Left ventricle myocardium inferior (tissue), 1 donor: ENCODE measurements around the gene DGUOK. TPM values are rescaled to one million over a fixed set of nuclear protein-coding genes. Genes with fewer than 3 reads are reported as not detected.

ENCODE experiments used
- DNase-seq: peaks from one replicate; pipeline ENCODE4 v3.0.0-alpha.2; 2020
- H3K27ac ChIP-seq: fragments of 200-600 bp; replicated peaks from 2 replicates; pipeline ENCODE4 v1.8.0; 2021
- H3K27me3 ChIP-seq: fragments of 200-600 bp; 2 replicates; pipeline ENCODE4 v1.8.0; 2021; ENCODE audit warnings: low read depth
- H3K36me3 ChIP-seq: fragments of 200-600 bp; 2 replicates; pipeline ENCODE4 v1.8.0; 2021
- H3K4me1 ChIP-seq: fragments of 200-600 bp; 2 replicates; pipeline ENCODE4 v1.8.0; 2021
- H3K4me3 ChIP-seq: fragments of 200-600 bp; 2 replicates; pipeline ENCODE4 v1.8.0; 2021; ENCODE audit warnings: mild to moderate bottlenecking, moderate library complexity
- H3K9me3 ChIP-seq: fragments of 200-600 bp; replicated peaks from 2 replicates; pipeline ENCODE4 v1.8.0; 2021
- intact Hi-C: fragments of 100-400 bp; cut with micrococcal nuclease; formaldehyde crosslinking; loops from one replicate; pipeline ENCODE4 v1.11.0; 2022
- total RNA-seq: library from RNA; stranded (reverse); fragmentation: NEBNext Ultra II Directional; extraction: Animal tissue kit (Norgen Biotek cat#: 25700); gene quantifications from one replicate; pipeline ENCODE4 v1.2.1, GENCODE V29; 2021
- TF ChIP-seq, protein P1 (sequence below): fragments of 200-600 bp; IDR thresholded peaks from 2 replicates; pipeline ENCODE4 v1.8.0; 2021; ENCODE audit warnings: antibody characterized with exemption, mild to moderate bottlenecking, borderline replicate concordance
- donor health status: DM: no; HTN: yes; CAD: no; lungs with severe emphysema.

The DGUOK gene
- total RNA-seq, 1 donor from 2014 or later, result 21.9 TPM

- TF ChIP-seq, protein P1, sequence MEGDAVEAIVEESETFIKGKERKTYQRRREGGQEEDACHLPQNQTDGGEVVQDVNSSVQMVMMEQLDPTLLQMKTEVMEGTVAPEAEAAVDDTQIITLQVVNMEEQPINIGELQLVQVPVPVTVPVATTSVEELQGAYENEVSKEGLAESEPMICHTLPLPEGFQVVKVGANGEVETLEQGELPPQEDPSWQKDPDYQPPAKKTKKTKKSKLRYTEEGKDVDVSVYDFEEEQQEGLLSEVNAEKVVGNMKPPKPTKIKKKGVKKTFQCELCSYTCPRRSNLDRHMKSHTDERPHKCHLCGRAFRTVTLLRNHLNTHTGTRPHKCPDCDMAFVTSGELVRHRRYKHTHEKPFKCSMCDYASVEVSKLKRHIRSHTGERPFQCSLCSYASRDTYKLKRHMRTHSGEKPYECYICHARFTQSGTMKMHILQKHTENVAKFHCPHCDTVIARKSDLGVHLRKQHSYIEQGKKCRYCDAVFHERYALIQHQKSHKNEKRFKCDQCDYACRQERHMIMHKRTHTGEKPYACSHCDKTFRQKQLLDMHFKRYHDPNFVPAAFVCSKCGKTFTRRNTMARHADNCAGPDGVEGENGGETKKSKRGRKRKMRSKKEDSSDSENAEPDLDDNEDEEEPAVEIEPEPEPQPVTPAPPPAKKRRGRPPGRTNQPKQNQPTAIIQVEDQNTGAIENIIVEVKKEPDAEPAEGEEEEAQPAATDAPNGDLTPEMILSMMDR, result no peak
- intact Hi-C loops, result no loop called here
- DNase-seq, result no peak
- Histone ChIP-seq H3K9me3 (no peaks in the 10 kb centered on the region), H3K36me3 (no peaks in the 10 kb centered on the region), H3K27ac (no peak overlapping the region), H3K27me3 (peaks cover 13% of the 10 kb centered on the region), H3K4me1 (no peaks in the 10 kb centered on the region), H3K4me3 (no peak overlapping the region)
Observed at GRCh38 chr2:73888388-73888787, 38.3 kb upstream of the DGUOK start.

GRCh38 chr2:73889206-73889605 is 37.5 kb upstream of the DGUOK start:
- no peak for DNase-seq
- H3K27ac ChIP-seq, result no peak overlapping the region
- no peaks in the 10 kb centered on the region for H3K36me3 ChIP-seq
- no peaks in the 10 kb centered on the region for H3K4me1 ChIP-seq
- peaks cover 13% of the 10 kb centered on the region for H3K27me3 ChIP-seq
- no peaks in the 10 kb centered on the region for H3K9me3 ChIP-seq
- TF ChIP-seq, protein P1, result no peak
- no peak overlapping the region for H3K4me3 ChIP-seq
- intact Hi-C loops, result no loop called here

- Histone ChIP-seq H3K4me1 (no peaks in the 10 kb centered on the region), H3K27me3 (peaks cover 13% of the 10 kb centered on the region), H3K9me3 (no peaks in the 10 kb centered on the region), H3K36me3 (no peaks in the 10 kb centered on the region), H3K4me3 (no peak overlapping the region), H3K27ac (no peak overlapping the region)
- DNase-seq, result no peak
- intact Hi-C loops, result no loop called here
- TF ChIP-seq, protein P1, result no peak
Observed at GRCh38 chr2:73890301-73891092, 36.2 kb upstream of the DGUOK start.

DNA sequence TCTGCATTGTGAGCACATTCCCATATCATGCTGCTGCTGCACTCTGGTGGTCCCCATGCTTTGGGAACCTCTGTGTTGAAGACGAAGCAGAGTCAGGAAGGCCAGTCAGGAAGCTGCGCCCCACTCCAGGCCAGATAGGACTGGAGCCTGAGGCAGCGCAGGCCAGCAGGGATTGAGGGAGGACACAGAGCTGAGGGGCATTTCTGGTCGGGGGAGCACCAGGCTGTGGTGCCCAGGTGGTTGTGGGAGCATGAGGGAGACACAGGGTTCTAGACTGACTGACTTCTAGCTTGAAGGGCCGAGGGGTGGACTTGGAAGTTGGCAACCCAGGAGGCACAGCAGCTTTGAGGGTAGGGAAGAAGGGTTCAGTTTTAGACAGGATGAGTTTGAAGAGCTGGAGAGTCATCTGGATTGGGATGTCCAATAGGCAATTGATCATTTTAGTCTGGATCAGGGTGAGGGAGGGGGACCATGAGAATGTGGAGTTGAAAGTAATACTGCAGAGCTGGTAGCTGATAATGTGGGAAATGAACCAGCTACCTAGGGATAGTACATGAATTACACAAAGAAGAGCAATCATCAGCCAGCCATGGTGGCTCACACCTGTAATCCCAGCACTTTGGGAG is 35.3 kb upstream of the DGUOK start:
- H3K27me3 ChIP-seq, result peaks cover 13% of the 10 kb centered on the region
- H3K36me3 ChIP-seq, result no peaks in the 10 kb centered on the region
- H3K9me3 ChIP-seq, result no peaks in the 10 kb centered on the region
- no peak for DNase-seq
- TF ChIP-seq, protein P1, result no peak
- no peak overlapping the region for H3K27ac ChIP-seq
- H3K4me3 ChIP-seq, result no peak overlapping the region
- no peaks in the 10 kb centered on the region for H3K4me1 ChIP-seq
- intact Hi-C loops, result no loop called here

DNA sequence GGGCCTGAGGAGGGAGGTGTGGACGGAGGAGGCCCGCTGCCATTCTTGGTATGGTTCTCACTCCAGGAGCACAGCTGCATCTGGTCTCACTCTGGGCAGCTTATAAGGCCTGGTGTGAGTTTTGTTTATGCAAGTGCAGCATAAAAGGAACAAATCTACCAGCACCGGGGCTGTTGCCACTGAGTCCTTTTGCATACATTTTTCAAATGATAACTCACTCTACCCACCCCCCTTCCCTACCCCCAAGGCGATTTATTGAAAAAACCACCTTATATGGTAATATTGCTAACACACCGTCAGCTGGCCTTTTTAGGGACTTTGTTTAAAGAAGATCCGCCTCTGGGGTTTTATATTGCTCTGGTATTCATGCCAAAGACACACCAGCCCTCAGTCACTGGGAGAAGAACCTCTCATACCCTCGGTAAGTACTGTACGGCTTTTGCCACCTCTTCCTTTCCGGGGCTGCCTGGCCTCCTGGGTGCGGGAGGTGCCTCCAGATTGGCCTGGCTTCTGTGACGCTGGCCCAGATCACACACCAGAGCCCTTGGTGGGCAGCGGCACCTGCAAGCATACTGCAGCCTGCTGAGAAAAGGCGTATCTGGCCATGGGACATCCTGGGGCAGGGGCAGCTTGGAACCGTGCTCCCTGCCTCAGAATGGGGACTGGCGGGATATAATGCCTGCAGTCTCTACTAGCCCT is 33.9 kb upstream of the DGUOK start, which contains the start of gene ACTG2:
TSS of gene ACTG2 (plus strand) at position 378 of the 699 bp plus-strand sequence. CDS start 8,304 bp downstream, outside the sequence.
- no peak within 1 kb of the TSS for H3K27ac ChIP-seq
- TF ChIP-seq, protein P1, result no peak
- no peak within 1 kb of the TSS for H3K4me3 ChIP-seq
- intact Hi-C loops, result no loop called here
- no peaks in the 10 kb centered on the region for H3K4me1 ChIP-seq
- DNase-seq, result no peak
- no peaks in the 10 kb centered on the region for H3K9me3 ChIP-seq
- peaks cover 13% of the 10 kb centered on the region for H3K27me3 ChIP-seq
- H3K36me3 ChIP-seq, result no peaks in the 10 kb centered on the region
